Fibroblast of lung (primary cell): ENCODE data around the gene ERICH6.

Experiments used
- EZH2 ChIP-seq: IDR thresholded peaks from 2 replicates; pipeline ENCODE4 v1.5.1; 2012; ENCODE audit warnings: low read length, control low read depth, mild to moderate bottlenecking; ENCODE audit errors: missing control alignments
- TF ChIP-seq, protein P1 (sequence below), 2 donors: IDR thresholded peaks in 1 of 2; conservative IDR thresholded peaks in 1 of 2; 1 replicate in 1 of 2; 2 replicates in 1 of 2; pipeline ENCODE4 v1.5.1; 2011 to 2012; ENCODE audit warnings: low read length in 2 of 2, control low read depth in 1 of 2, inconsistent platforms in 1 of 2, low read depth in 1 of 2, mild to moderate bottlenecking in 1 of 2

- TF ChIP-seq, protein P1, sequence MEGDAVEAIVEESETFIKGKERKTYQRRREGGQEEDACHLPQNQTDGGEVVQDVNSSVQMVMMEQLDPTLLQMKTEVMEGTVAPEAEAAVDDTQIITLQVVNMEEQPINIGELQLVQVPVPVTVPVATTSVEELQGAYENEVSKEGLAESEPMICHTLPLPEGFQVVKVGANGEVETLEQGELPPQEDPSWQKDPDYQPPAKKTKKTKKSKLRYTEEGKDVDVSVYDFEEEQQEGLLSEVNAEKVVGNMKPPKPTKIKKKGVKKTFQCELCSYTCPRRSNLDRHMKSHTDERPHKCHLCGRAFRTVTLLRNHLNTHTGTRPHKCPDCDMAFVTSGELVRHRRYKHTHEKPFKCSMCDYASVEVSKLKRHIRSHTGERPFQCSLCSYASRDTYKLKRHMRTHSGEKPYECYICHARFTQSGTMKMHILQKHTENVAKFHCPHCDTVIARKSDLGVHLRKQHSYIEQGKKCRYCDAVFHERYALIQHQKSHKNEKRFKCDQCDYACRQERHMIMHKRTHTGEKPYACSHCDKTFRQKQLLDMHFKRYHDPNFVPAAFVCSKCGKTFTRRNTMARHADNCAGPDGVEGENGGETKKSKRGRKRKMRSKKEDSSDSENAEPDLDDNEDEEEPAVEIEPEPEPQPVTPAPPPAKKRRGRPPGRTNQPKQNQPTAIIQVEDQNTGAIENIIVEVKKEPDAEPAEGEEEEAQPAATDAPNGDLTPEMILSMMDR (conservative IDR thresholded peaks at IDR 0.05 in 1 of 2, IDR thresholded peaks at IDR 0.05 in 1 of 2; ENCODE audit: low read depth in 1 of 2, low read length in 2 of 2): no peak
- no peak for TF ChIP-seq EZH2
These were observed 41.1 kb downstream of the ERICH6 start for GRCh38 chr3:150662410-150663200.
